Hypothalamus (tissue), 51 donors: ENCODE data around the gene GOLGA6B.
"Not testable (repeated sequence)": the region's sequence is repeated elsewhere in the genome, so short reads cannot be mapped to it uniquely, and the experiment has no call there.

ENCODE experiments used
- DNase-seq, 51 donors: peaks; one replicate each; lab custom pipeline; 2025; lab: John Stamatoyannopoulos, UW

GOLGA6B gene

GRCh38 chr15:72654397-72654796 lies at the start of gene GOLGA6B:
Gene GOLGA6B (plus strand): TSS chr15:72654697. CDS start chr15:72654738, 41 bp downstream.
- DNase-seq = not testable (repeated sequence)

GRCh38 chr15:72604794-72605193 lies 49.7 kb upstream of the GOLGA6B start:
- DNase-seq = no peak

GRCh38 chr15:72608084-72608483 lies 46.4 kb upstream of the GOLGA6B start:
- not testable (repeated sequence) for DNase-seq

GRCh38 chr15:72609862-72610261 lies 44.6 kb upstream of the GOLGA6B start:
- no peak for DNase-seq

- not testable (repeated sequence) for DNase-seq
These were observed 42.2 kb upstream of the GOLGA6B start for GRCh38 chr15:72612324-72612723.

- DNase-seq = no peak
These were observed 39.5 kb upstream of the GOLGA6B start for GRCh38 chr15:72614810-72615532.

- peak in 6 of 51 donors; percentile 3 to 9 (median 6) for DNase-seq
These were observed 38.8 kb upstream of the GOLGA6B start for GRCh38 chr15:72615533-72616233.

GRCh38 chr15:72616491-72617210 lies 37.8 kb upstream of the GOLGA6B start:
- DNase-seq = no peak

- DNase-seq = not testable (repeated sequence)
These were observed 30.6 kb upstream of the GOLGA6B start for GRCh38 chr15:72623854-72624253.

- not testable (repeated sequence) for DNase-seq
These were observed 28.3 kb upstream of the GOLGA6B start for GRCh38 chr15:72626153-72626552.

- DNase-seq = not testable (repeated sequence)
These were observed 26.0 kb upstream of the GOLGA6B start for GRCh38 chr15:72628249-72629067.

- DNase-seq = not testable (repeated sequence)
These were observed 25.4 kb upstream of the GOLGA6B start for GRCh38 chr15:72629068-72629570.

GRCh38 chr15:72636519-72637282 lies 17.8 kb upstream of the GOLGA6B start:
- DNase-seq = not testable (repeated sequence)

GRCh38 chr15:72639759-72640483 lies 14.6 kb upstream of the GOLGA6B start:
- DNase-seq = not testable (repeated sequence)

GRCh38 chr15:72642271-72642670 lies 12.2 kb upstream of the GOLGA6B start:
- not testable (repeated sequence) for DNase-seq

GRCh38 chr15:72648631-72649253 lies 5.8 kb upstream of the GOLGA6B start:
- not testable (repeated sequence) for DNase-seq

GRCh38 chr15:72656014-72656413 lies 1.5 kb downstream of the GOLGA6B start:
- not testable (repeated sequence) for DNase-seq

GRCh38 chr15:72661081-72661480 lies 6.6 kb downstream of the GOLGA6B start:
- DNase-seq = not testable (repeated sequence)
